Esophagus squamous epithelium (tissue), 4 donors: ENCODE results near the gene LRRC25.

ENCODE experiments used
- POLR2A ChIP-seq, 4 donors: fragments of 450-650 bp; IDR thresholded peaks; one replicate each; pipeline ENCODE4 v1.6.1; 2017; ENCODE audit warnings: antibody characterized with exemption in 4 of 4, mild to moderate bottlenecking in 4 of 4, moderate library complexity in 3 of 4
- TF ChIP-seq, protein P1 (sequence below), 6 experiments: fragments of 450-650 bp in 4 of 6; fragments of 200-600 bp in 2 of 6; sonication (generic) in 2 of 6; IDR thresholded peaks; one replicate each; pipeline ENCODE4 v1.5.1; 2016 to 2019; ENCODE audit warnings: antibody characterized with exemption in 6 of 6, mild to moderate bottlenecking in 4 of 6, moderate library complexity in 4 of 6

GRCh38 chr19:18417250-18418028 lies 20.0 kb upstream of the LRRC25 start:
- TF ChIP-seq, protein P1, sequence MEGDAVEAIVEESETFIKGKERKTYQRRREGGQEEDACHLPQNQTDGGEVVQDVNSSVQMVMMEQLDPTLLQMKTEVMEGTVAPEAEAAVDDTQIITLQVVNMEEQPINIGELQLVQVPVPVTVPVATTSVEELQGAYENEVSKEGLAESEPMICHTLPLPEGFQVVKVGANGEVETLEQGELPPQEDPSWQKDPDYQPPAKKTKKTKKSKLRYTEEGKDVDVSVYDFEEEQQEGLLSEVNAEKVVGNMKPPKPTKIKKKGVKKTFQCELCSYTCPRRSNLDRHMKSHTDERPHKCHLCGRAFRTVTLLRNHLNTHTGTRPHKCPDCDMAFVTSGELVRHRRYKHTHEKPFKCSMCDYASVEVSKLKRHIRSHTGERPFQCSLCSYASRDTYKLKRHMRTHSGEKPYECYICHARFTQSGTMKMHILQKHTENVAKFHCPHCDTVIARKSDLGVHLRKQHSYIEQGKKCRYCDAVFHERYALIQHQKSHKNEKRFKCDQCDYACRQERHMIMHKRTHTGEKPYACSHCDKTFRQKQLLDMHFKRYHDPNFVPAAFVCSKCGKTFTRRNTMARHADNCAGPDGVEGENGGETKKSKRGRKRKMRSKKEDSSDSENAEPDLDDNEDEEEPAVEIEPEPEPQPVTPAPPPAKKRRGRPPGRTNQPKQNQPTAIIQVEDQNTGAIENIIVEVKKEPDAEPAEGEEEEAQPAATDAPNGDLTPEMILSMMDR (IDR thresholded peaks at IDR 0.05) = no peak
- TF ChIP-seq POLR2A (IDR thresholded peaks at IDR 0.05) = peak in 2 of 4 donors; percentile 55 to 65
